ENCODE data around the gene SLC26A9.

Gene SLC26A9

DNA sequence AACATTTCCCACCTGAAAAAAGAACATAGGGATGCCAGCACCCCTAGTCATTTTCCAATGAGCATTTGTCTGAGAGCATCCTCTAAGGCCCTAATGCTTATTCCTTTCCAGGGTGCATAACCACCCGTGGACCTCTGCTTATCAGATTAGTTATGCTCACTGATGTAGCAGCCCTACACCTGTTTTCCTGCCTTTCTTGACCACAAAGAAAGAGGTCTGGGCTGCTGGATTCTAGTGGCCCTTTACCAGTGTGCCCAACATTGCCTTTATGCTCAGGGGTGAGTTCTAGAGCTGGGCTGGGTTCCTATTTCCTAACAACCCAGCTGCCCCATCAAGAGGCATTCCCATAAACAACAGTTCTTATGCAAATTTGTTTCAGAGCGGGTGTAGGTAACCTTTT, 73.0 kb downstream of the SLC26A9 start:
- WGBS (ENCODE audit: insufficient coverage): 83% methylated on average over 1 of the region's 2 CpGs
- peaks cover 1 to 16% (median 11%) of the 10 kb centered on the region in 5 experiments for H3K9me3 ChIP-seq (ENCODE audit: control extremely low read depth in 1 of 5, control insufficient read depth in 4 of 5, insufficient read depth in 2 of 5, low read depth in 1 of 5, low read length in 4 of 5)
- no peak overlapping the region for H3K27ac ChIP-seq (ENCODE audit: insufficient read depth in 1 of 2, low read depth in 1 of 2, low read length in 2 of 2, poor library complexity in 1 of 2, severe bottlenecking in 2 of 2)
- POLR2A ChIA-PET: no interaction called here
- CTCF ChIA-PET: no interaction called here
- H3K36me3 ChIP-seq (ENCODE audit: control insufficient read depth in 4 of 4, insufficient read depth in 4 of 4, low read length in 3 of 4): no peaks in the 10 kb centered on the region
- DNase-seq: no peak
- peaks cover 0 to 12% (median 3%) of the 10 kb centered on the region in 5 experiments for H3K27me3 ChIP-seq (replicated peaks in 2 of 5; ENCODE audit: control insufficient read depth in 4 of 5, insufficient read depth in 5 of 5, low read length in 4 of 5)
- no peaks in the 10 kb centered on the region for H3K4me1 ChIP-seq (ENCODE audit: control extremely low read depth in 1 of 4, control insufficient read depth in 4 of 4, insufficient read depth in 4 of 4, low read length in 3 of 4)
- no peak overlapping the region for H3K4me3 ChIP-seq (ENCODE audit: control insufficient read depth in 1 of 7, extremely low read depth in 1 of 7, insufficient read depth in 4 of 7, low read depth in 2 of 7, low read length in 6 of 7)
